Kidney epithelial cell (primary cell): ENCODE data around the gene GID4. TPM values are rescaled to one million over a fixed set of nuclear protein-coding genes. Genes with fewer than 3 reads are reported as not detected.

Source experiments
- DNase-seq: peaks from one replicate; pipeline ENCODE4 v3.0.0-alpha.2; 2010; ENCODE audit warnings: low read depth
- H3K27me3 ChIP-seq: 2 replicates; pipeline ENCODE4 v1.6.0; 2011; ENCODE audit warnings: low read length; ENCODE audit not compliant: control insufficient read depth, insufficient read depth
- H3K36me3 ChIP-seq: 2 replicates; pipeline ENCODE4 v1.5.1; 2011; ENCODE audit warnings: low read length; ENCODE audit not compliant: control insufficient read depth, insufficient read depth
- H3K4me3 ChIP-seq: 2 replicates; pipeline ENCODE4 v1.5.1; 2011; ENCODE audit warnings: low read depth, mild to moderate bottlenecking, control low read depth, low read length
- CTCF ChIP-seq: IDR thresholded peaks from 2 replicates; pipeline ENCODE4 v1.5.1; 2011; ENCODE audit warnings: mild to moderate bottlenecking, moderate library complexity, low read length, control low read depth, inconsistent platforms; ENCODE audit not compliant: insufficient read depth, poor library complexity, severe bottlenecking
- total RNA-seq: library from RNA; depleted of rRNA; stranded (reverse); fragments of >200 nt; gene quantifications from 2 replicates; pipeline ENCODE4 v1.2.3, GENCODE V29; 2015

Gene GID4
- total RNA-seq, 1 donor from 2014 or later: 8.6 TPM

- no peak for TF ChIP-seq CTCF
- no peaks in the 10 kb centered on the region for H3K36me3 ChIP-seq
- H3K27me3 ChIP-seq: no peaks in the 10 kb centered on the region
Observed at GRCh38 chr17:18018411-18018921, 20.7 kb upstream of the GID4 start.

GRCh38 chr17:18019838-18020154, 19.4 kb upstream of the GID4 start:
- no peak for DNase-seq
- TF ChIP-seq CTCF: no peak
- Histone ChIP-seq H3K36me3 (no peaks in the 10 kb centered on the region), H3K4me3 (no peak overlapping the region), H3K27me3 (no peaks in the 10 kb centered on the region)

More at GRCh38 chr17:18018411-18018921, 20.7 kb upstream of the GID4 start:
- no peak overlapping the region for H3K4me3 ChIP-seq
- no peak for DNase-seq

- no peak for TF ChIP-seq CTCF
- DNase-seq: no peak
- Histone ChIP-seq H3K4me3 (no peak overlapping the region), H3K36me3 (peaks cover under 1% of the 10 kb centered on the region), H3K27me3 (no peaks in the 10 kb centered on the region)
Observed at GRCh38 chr17:18020971-18021370, 18.2 kb upstream of the GID4 start.

GRCh38 chr17:18021372-18021771, 17.8 kb upstream of the GID4 start:
- no peak for DNase-seq
- no peak for TF ChIP-seq CTCF
- H3K4me3 ChIP-seq: no peak overlapping the region
- H3K36me3 ChIP-seq: peaks cover 2% of the 10 kb centered on the region
- H3K27me3 ChIP-seq: no peaks in the 10 kb centered on the region

GRCh38 chr17:18025241-18025944, 13.8 kb upstream of the GID4 start:
- TF ChIP-seq CTCF: no peak
- no peak for DNase-seq
- no peak overlapping the region for H3K4me3 ChIP-seq

More at GRCh38 chr17:18025241-18025944, 13.8 kb upstream of the GID4 start:
- H3K27me3 ChIP-seq: no peaks in the 10 kb centered on the region
- peaks cover 2% of the 10 kb centered on the region for H3K36me3 ChIP-seq
